Sigmoid colon (tissue), 7 donors: ENCODE data around the gene TSPAN14. TPM values are rescaled to one million over a fixed set of nuclear protein-coding genes. Genes with fewer than 3 reads are reported as not detected.

Experiments used
- DNase-seq: peaks from one replicate; pipeline ENCODE4 v3.0.0-alpha.2; 2019
- H3K27ac ChIP-seq, 4 donors: fragments of 200-600 bp; sonication (generic); one replicate each; pipeline ENCODE4 v1.5.1; 2016 to 2019; ENCODE audit warnings: mild to moderate bottlenecking in 1 of 4
- H3K27me3 ChIP-seq, 3 donors: fragments of 200-600 bp; sonication (generic); one replicate each; pipeline ENCODE4 v1.5.1; 2019; ENCODE audit warnings: mild to moderate bottlenecking in 1 of 3
- H3K36me3 ChIP-seq, 4 donors: fragments of 200-600 bp; sonication (generic); one replicate each; pipeline ENCODE4 v1.5.1; 2016 to 2019
- H3K4me1 ChIP-seq, 4 donors: fragments of 200-600 bp; sonication (generic); one replicate each; pipeline ENCODE4 v1.5.1; 2017 to 2019
- H3K4me3 ChIP-seq, 4 donors: fragments of 200-600 bp; sonication (generic); one replicate each; pipeline ENCODE4 v1.5.1; 2017 to 2019; ENCODE audit warnings: mild to moderate bottlenecking in 2 of 4, moderate library complexity in 1 of 4
- H3K9me3 ChIP-seq, 4 donors: fragments of 200-600 bp in 3 of 4; sonication (generic) in 3 of 4; one replicate each; pipeline versions ENCODE4 v1.5.1 to v1.6.1; 2013 to 2019
- CTCF ChIP-seq, 4 experiments: fragments of 450-650 bp in 3 of 4; fragments of 200-600 bp in 1 of 4; IDR thresholded peaks; one replicate each; pipeline ENCODE4 v1.5.1; 2016 to 2019; ENCODE audit warnings: antibody characterized with exemption in 4 of 4, mild to moderate bottlenecking in 3 of 4, moderate library complexity in 2 of 4
- EP300 ChIP-seq, 4 donors: sonication (generic); formaldehyde crosslinking; IDR thresholded peaks; one replicate each; pipeline ENCODE4 v1.6.1; 2017; ENCODE audit warnings: antibody characterized with exemption in 4 of 4
- POLR2A ChIP-seq, 2 donors: fragments of 450-650 bp; IDR thresholded peaks; one replicate each; pipeline ENCODE4 v1.6.1; 2016; ENCODE audit warnings: antibody characterized with exemption in 2 of 2, mild to moderate bottlenecking in 2 of 2, moderate library complexity in 2 of 2
- POLR2AphosphoS5 ChIP-seq, 4 donors: sonication (generic); formaldehyde crosslinking; IDR thresholded peaks; one replicate each; pipeline ENCODE4 v1.6.1; 2017; ENCODE audit warnings: antibody characterized with exemption in 4 of 4
- WGBS, 2 donors: extraction: QIAGEN DNeasy Blood & Tissue Kit; methylation state at CpG; one replicate each; pipeline ENCODE4 v1.1.7; 2013; 5-methylcytosine and 5-hydroxymethylcytosine counted together
- intact Hi-C: fragments of 100-400 bp; cut with DNase I; formaldehyde crosslinking; loops from one replicate; pipeline ENCODE4 v1.15.1; 2023
- polyA plus RNA-seq, 3 donors: library from polyadenylated mRNA; stranded (reverse); fragments of 200-250 nt; gene quantifications; one replicate each; pipeline ENCODE4 v1.2.3, GENCODE V29; 2013
- total RNA-seq, 4 donors: library from RNA; depleted of rRNA; stranded (reverse); fragments of >200 nt; gene quantifications; one replicate each; pipeline ENCODE4 v1.1.0, GENCODE V29; 2016
- donor health status: healthy with polysubstance abuse.
- donor health status: Bipolar disorder and iron deficiency.
- donor health status: healthy.

TSPAN14 gene
- total and polyA plus RNA-seq, 7 donors: 12.0 to 67.3 (median 23.5) TPM

- H3K9me3 ChIP-seq: no peaks in the 10 kb centered on the region
- H3K4me1 ChIP-seq: peaks cover 0 to 81% (median 74%) of the 10 kb centered on the region in 4 donors
- H3K4me3 ChIP-seq: no peak overlapping the region
- peaks cover 0 to 19% (median 0%) of the 10 kb centered on the region in 4 donors for H3K36me3 ChIP-seq
- DNase-seq: no peak
- intact Hi-C loops: no loop called here
- H3K27me3 ChIP-seq: no peaks in the 10 kb centered on the region
- peak overlapping the region; percentile 72 to 79 (median 74) for H3K27ac ChIP-seq
- 69 to 88% methylated on average over 10 of the region's 10 CpGs for WGBS, 2 donors
- TF ChIP-seq POLR2AphosphoS5 (IDR thresholded peaks at IDR 0.05) (no peak), EP300 (IDR thresholded peaks at IDR 0.05) (no peak), POLR2A (IDR thresholded peaks at IDR 0.05) (no peak), CTCF (IDR thresholded peaks at IDR 0.05) (no peak)
Measured at GRCh38 chr10:80465839-80466590, 11.9 kb downstream of the TSPAN14 start.

GRCh38 chr10:80466724-80467326 lies 12.7 kb downstream of the TSPAN14 start:
- Histone ChIP-seq H3K9me3 (no peaks in the 10 kb centered on the region), H3K27ac (peak overlapping the region; percentile 64 to 79 (median 73)), H3K4me1 (peaks cover 0 to 74% (median 70%) of the 10 kb centered on the region in 4 donors), H3K36me3 (peaks cover 0 to 24% (median 0%) of the 10 kb centered on the region in 4 donors), H3K27me3 (no peaks in the 10 kb centered on the region), H3K4me3 (no peak overlapping the region)
- no peak for DNase-seq
- intact Hi-C loops: no loop called here
- WGBS, 2 donors: 71% methylated on average over 10 of the region's 10 CpGs
- TF ChIP-seq EP300 (IDR thresholded peaks at IDR 0.05) (no peak), POLR2AphosphoS5 (IDR thresholded peaks at IDR 0.05) (no peak), POLR2A (IDR thresholded peaks at IDR 0.05) (no peak), CTCF (IDR thresholded peaks at IDR 0.05) (no peak)

GRCh38 chr10:80468002-80468401 lies 13.9 kb downstream of the TSPAN14 start:
- 35 to 47% methylated on average over 6 of the region's 6 CpGs for WGBS, 2 donors
- peaks cover 0 to 74% (median 65%) of the 10 kb centered on the region in 4 donors for H3K4me1 ChIP-seq
- H3K27ac ChIP-seq: peak overlapping the region; percentile 31 to 79 (median 69)
- H3K36me3 ChIP-seq: peaks cover 0 to 24% (median 0%) of the 10 kb centered on the region in 4 donors
- peak; percentile 80 for DNase-seq
- H3K27me3 ChIP-seq: no peaks in the 10 kb centered on the region
- H3K4me3 ChIP-seq: no peak overlapping the region
- no peaks in the 10 kb centered on the region for H3K9me3 ChIP-seq
- intact Hi-C loops: no loop called here
- TF ChIP-seq EP300 (IDR thresholded peaks at IDR 0.05): peak in 1 of 4 donors; percentile 26
- TF ChIP-seq POLR2A (IDR thresholded peaks at IDR 0.05): no peak
- peak in 3 of 4 donors; percentile 30 to 67 (median 36) for TF ChIP-seq POLR2AphosphoS5 (IDR thresholded peaks at IDR 0.05)
- TF ChIP-seq CTCF (IDR thresholded peaks at IDR 0.05): no peak

- H3K27ac ChIP-seq: peak overlapping the region in 2 of 4 donors; percentile 64 to 79
- intact Hi-C loops: no loop called here
- no peak for DNase-seq
- H3K9me3 ChIP-seq: no peaks in the 10 kb centered on the region
- H3K27me3 ChIP-seq: no peaks in the 10 kb centered on the region
- no peak for TF ChIP-seq POLR2AphosphoS5 (IDR thresholded peaks at IDR 0.05)
- no peak for TF ChIP-seq EP300 (IDR thresholded peaks at IDR 0.05)
- TF ChIP-seq POLR2A (IDR thresholded peaks at IDR 0.05): no peak
- TF ChIP-seq CTCF (IDR thresholded peaks at IDR 0.05): no peak
- peaks cover 0 to 24% (median 0%) of the 10 kb centered on the region in 4 donors for H3K36me3 ChIP-seq
- peaks cover 0 to 71% (median 61%) of the 10 kb centered on the region in 4 donors for H3K4me1 ChIP-seq
- H3K4me3 ChIP-seq: no peak overlapping the region
- 22 to 41% methylated on average over 7 of the region's 7 CpGs for WGBS, 2 donors
Measured at GRCh38 chr10:80468806-80469421, 14.8 kb downstream of the TSPAN14 start.
